Gastrocnemius medialis (tissue), 4 donors: Measurements from ENCODE around the gene RBM19. TPM values are rescaled to one million over a fixed set of nuclear protein-coding genes. Genes with fewer than 3 reads are reported as not detected.
"Not testable (repeated sequence)": the region's sequence is repeated elsewhere in the genome, so short reads cannot be mapped to it uniquely, and the experiment has no call there.

Experiments used
- ATAC-seq, 2 donors: fragments of 150-250 bp; one replicate each; pipeline ENCODE4 v1.9.1; 2016
- DNase-seq, 2 donors: peaks; one replicate each; pipeline ENCODE4 v3.0.0-alpha.2; 2019
- H3K27ac ChIP-seq, 4 donors: fragments of 200-600 bp; sonication (generic); 1 replicate in 1 of 4; 2 replicates in 3 of 4; pipeline ENCODE4 v1.5.1; 2016 to 2018; ENCODE audit warnings: mild to moderate bottlenecking in 2 of 4, moderate library complexity in 1 of 4
- H3K27me3 ChIP-seq, 3 donors: fragments of 200-600 bp; sonication (generic) in 2 of 3; 1 replicate in 1 of 3; 2 replicates in 2 of 3; pipeline versions ENCODE4 v1.5.1 to v1.6.0; 2016 to 2019; ENCODE audit warnings: mild to moderate bottlenecking in 1 of 3, moderate library complexity in 1 of 3
- H3K36me3 ChIP-seq, 2 donors: fragments of 200-600 bp; sonication (generic) in 1 of 2; one replicate each; pipeline ENCODE4 v1.5.1; 2017 to 2018
- H3K4me1 ChIP-seq, 2 donors: fragments of 200-600 bp; sonication (generic) in 1 of 2; one replicate each; pipeline ENCODE4 v1.5.1; 2016 to 2017; ENCODE audit warnings: mild to moderate bottlenecking in 2 of 2
- H3K4me3 ChIP-seq, 4 donors: fragments of 200-600 bp; sonication (generic) in 3 of 4; 1 replicate in 1 of 4; 2 replicates in 3 of 4; pipeline ENCODE4 v1.5.1; 2016 to 2019; ENCODE audit warnings: mild to moderate bottlenecking in 2 of 4
- H3K9me3 ChIP-seq, 3 donors: fragments of 200-600 bp; sonication (generic) in 2 of 3; 1 replicate in 1 of 3; 2 replicates in 2 of 3; pipeline ENCODE4 v1.5.1; 2016 to 2019
- POLR2A ChIP-seq, 2 donors: fragments of 450-650 bp; IDR thresholded peaks; one replicate each; pipeline ENCODE4 v1.6.1; 2017; ENCODE audit warnings: antibody characterized with exemption in 2 of 2, mild to moderate bottlenecking in 2 of 2, moderate library complexity in 2 of 2
- in situ Hi-C, 4 donors: fragments of 200-750 bp; cut with MboI; loops; one replicate each; pipeline versions ENCODE4 v1.15.0 to v1.8.0; 2017; ENCODE audit warnings: low sequenced_read_pairs in 4 of 4
- intact Hi-C: fragments of 100-400 bp; cut with DNase I; formaldehyde crosslinking; loops from one replicate; pipeline ENCODE4 v1.15.1; 2023; ENCODE audit warnings: low total_unique reads
- total RNA-seq, 4 donors: library from RNA; depleted of rRNA; stranded (reverse); fragments of >200 nt; gene quantifications; one replicate each; pipeline versions ENCODE4 v1.1.0 to v1.2.3, GENCODE V29; 2016
- TF ChIP-seq, protein P1 (sequence below), 5 experiments: fragments of 450-650 bp in 3 of 5; fragments of 200-600 bp in 2 of 5; sonication (generic) in 2 of 5; IDR thresholded peaks in 4 of 5; conservative IDR thresholded peaks in 1 of 5; 1 replicate in 4 of 5; 2 replicates in 1 of 5; pipeline ENCODE4 v1.5.1; 2016 to 2019; ENCODE audit warnings: antibody characterized with exemption in 5 of 5, mild to moderate bottlenecking in 3 of 5, moderate library complexity in 3 of 5

Gene RBM19
- total RNA-seq, 4 donors from 2014 or later = 21.2 to 28.3 (median 26.8) TPM

GRCh38 chr12:113994051-113994450 lies 27.9 kb upstream of the RBM19 start:
- no peak overlapping the region for H3K27ac ChIP-seq
- ATAC-seq (no peak), DNase-seq (no peak)
- H3K9me3 ChIP-seq = no peaks in the 10 kb centered on the region
- H3K27me3 ChIP-seq = peaks cover 0 to 6% (median 2%) of the 10 kb centered on the region in 3 donors
- H3K4me3 ChIP-seq = no peak overlapping the region
- H3K36me3 ChIP-seq = no peaks in the 10 kb centered on the region
- in situ Hi-C loops (no loop called here), intact Hi-C loops (no loop called here)
- no peaks in the 10 kb centered on the region for H3K4me1 ChIP-seq
- TF ChIP-seq, protein P1, sequence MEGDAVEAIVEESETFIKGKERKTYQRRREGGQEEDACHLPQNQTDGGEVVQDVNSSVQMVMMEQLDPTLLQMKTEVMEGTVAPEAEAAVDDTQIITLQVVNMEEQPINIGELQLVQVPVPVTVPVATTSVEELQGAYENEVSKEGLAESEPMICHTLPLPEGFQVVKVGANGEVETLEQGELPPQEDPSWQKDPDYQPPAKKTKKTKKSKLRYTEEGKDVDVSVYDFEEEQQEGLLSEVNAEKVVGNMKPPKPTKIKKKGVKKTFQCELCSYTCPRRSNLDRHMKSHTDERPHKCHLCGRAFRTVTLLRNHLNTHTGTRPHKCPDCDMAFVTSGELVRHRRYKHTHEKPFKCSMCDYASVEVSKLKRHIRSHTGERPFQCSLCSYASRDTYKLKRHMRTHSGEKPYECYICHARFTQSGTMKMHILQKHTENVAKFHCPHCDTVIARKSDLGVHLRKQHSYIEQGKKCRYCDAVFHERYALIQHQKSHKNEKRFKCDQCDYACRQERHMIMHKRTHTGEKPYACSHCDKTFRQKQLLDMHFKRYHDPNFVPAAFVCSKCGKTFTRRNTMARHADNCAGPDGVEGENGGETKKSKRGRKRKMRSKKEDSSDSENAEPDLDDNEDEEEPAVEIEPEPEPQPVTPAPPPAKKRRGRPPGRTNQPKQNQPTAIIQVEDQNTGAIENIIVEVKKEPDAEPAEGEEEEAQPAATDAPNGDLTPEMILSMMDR (IDR thresholded peaks at IDR 0.05 in 4 of 5, conservative IDR thresholded peaks at IDR 0.05 in 1 of 5) = no peak

DNA sequence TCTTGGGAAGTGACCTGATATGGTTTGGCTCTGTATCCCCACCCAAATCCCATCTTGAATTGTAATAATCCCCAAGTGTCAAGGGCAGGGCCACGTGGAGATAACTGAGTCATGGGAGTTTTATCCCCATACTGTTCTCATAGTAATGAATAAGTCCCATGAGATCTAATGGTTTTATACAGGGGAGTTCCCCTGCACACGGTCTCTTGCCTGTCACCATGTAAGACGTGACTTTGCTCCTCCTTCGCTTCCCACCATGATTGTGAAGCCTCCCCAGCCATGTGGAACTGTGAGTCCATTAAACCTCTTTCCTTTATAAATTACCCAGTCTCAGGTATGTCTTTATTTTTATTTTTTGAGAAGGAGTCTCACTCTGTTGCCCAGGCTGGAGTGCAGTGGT lies 26.6 kb upstream of the RBM19 start:
- H3K27me3 ChIP-seq, DNase-seq, H3K9me3 ChIP-seq, H3K27ac ChIP-seq, H3K4me3 ChIP-seq, ATAC-seq, intact Hi-C loops, in situ Hi-C loops, H3K36me3 ChIP-seq, H3K4me1 ChIP-seq: not testable (repeated sequence)

GRCh38 chr12:113991224-113992044 lies 25.3 kb upstream of the RBM19 start:
- Histone ChIP-seq H3K4me3 (no peak overlapping the region), H3K36me3 (no peaks in the 10 kb centered on the region), H3K4me1 (no peaks in the 10 kb centered on the region), H3K9me3 (no peaks in the 10 kb centered on the region), H3K27me3 (peaks cover 0 to 9% (median 6%) of the 10 kb centered on the region in 3 donors), H3K27ac (no peak overlapping the region)
- TF ChIP-seq, protein P1 (IDR thresholded peaks at IDR 0.05 in 4 of 5, conservative IDR thresholded peaks at IDR 0.05 in 1 of 5) = no peak
- no peak for TF ChIP-seq POLR2A (IDR thresholded peaks at IDR 0.05)
- intact Hi-C loops (no loop called here), in situ Hi-C loops (no loop called here)
- ATAC-seq = no peak
- no peak for DNase-seq

- no peaks in the 10 kb centered on the region for H3K9me3 ChIP-seq
- H3K27ac ChIP-seq = no peak overlapping the region
- ATAC-seq = no peak
- no peaks in the 10 kb centered on the region for H3K36me3 ChIP-seq
- TF ChIP-seq, protein P1 (IDR thresholded peaks at IDR 0.05 in 4 of 5, conservative IDR thresholded peaks at IDR 0.05 in 1 of 5) = no peak
- TF ChIP-seq POLR2A (IDR thresholded peaks at IDR 0.05) = no peak
- in situ Hi-C loops = no loop called here
- intact Hi-C loops = no loop called here
- H3K4me3 ChIP-seq = no peak overlapping the region
- no peak for DNase-seq
- H3K4me1 ChIP-seq = no peaks in the 10 kb centered on the region
- peaks cover 0 to 9% (median 6%) of the 10 kb centered on the region in 3 donors for H3K27me3 ChIP-seq
These were observed 24.4 kb upstream of the RBM19 start for GRCh38 chr12:113990250-113991223.

GRCh38 chr12:113988976-113989375 lies 22.9 kb upstream of the RBM19 start:
- intact Hi-C loops (no loop called here), in situ Hi-C loops (loop anchor here in 1 of 4 donors (10.0 kb wide), 1 partner anchor 516 kb away; no protein-coding TSS in a partner anchor)
- no peaks in the 10 kb centered on the region for H3K9me3 ChIP-seq
- H3K4me1 ChIP-seq = no peaks in the 10 kb centered on the region
- no peak overlapping the region for H3K4me3 ChIP-seq
- ATAC-seq (no peak), DNase-seq (no peak)
- no peak overlapping the region for H3K27ac ChIP-seq
- TF ChIP-seq, protein P1 (IDR thresholded peaks at IDR 0.05 in 4 of 5, conservative IDR thresholded peaks at IDR 0.05 in 1 of 5) = no peak
- TF ChIP-seq POLR2A (IDR thresholded peaks at IDR 0.05) = no peak
- no peaks in the 10 kb centered on the region for H3K36me3 ChIP-seq
- H3K27me3 ChIP-seq = peaks cover 0 to 9% (median 6%) of the 10 kb centered on the region in 3 donors
